HEK293 (cell line): ENCODE data around the gene CSTPP1.

Source experiments
- CTCF ChIP-seq: fragments of 450-650 bp; formaldehyde crosslinking; IDR thresholded peaks from 2 replicates; pipeline ENCODE4 v1.5.1; 2016; ENCODE audit warnings: missing biosample characterization, missing genetic modification characterization
- KLF10 ChIP-seq: fragments of 450-650 bp; IDR thresholded peaks from 2 replicates; pipeline ENCODE4 v1.5.1; 2018; ENCODE audit warnings: missing biosample characterization, mild to moderate bottlenecking, missing genetic modification characterization
- OVOL3 ChIP-seq: fragments of 450-650 bp; formaldehyde crosslinking; IDR thresholded peaks from 2 replicates; pipeline ENCODE4 v1.5.1; 2016; ENCODE audit warnings: missing biosample characterization, missing genetic modification characterization
- PBX3 ChIP-seq: sonication (generic); formaldehyde crosslinking; IDR thresholded peaks from 2 replicates; pipeline ENCODE4 v1.8.1; 2022; ENCODE audit warnings: mild to moderate bottlenecking, moderate library complexity, missing genetic modification reagents
- PRDM10 ChIP-seq: fragments of 450-650 bp; formaldehyde crosslinking; IDR thresholded peaks from 2 replicates; pipeline ENCODE4 v1.5.1; 2016; ENCODE audit warnings: missing biosample characterization, missing genetic modification characterization
- REPIN1 ChIP-seq: fragments of 450-650 bp; formaldehyde crosslinking; IDR thresholded peaks from 2 replicates; pipeline ENCODE4 v1.5.1; 2017; ENCODE audit warnings: missing biosample characterization, missing genetic modification characterization, low read depth
- SP7 ChIP-seq: fragments of 450-650 bp; formaldehyde crosslinking; IDR thresholded peaks from 2 replicates; pipeline ENCODE4 v1.5.1; 2016; ENCODE audit warnings: missing biosample characterization, missing genetic modification characterization
- ZBTB26 ChIP-seq: fragments of 450-650 bp; formaldehyde crosslinking; optimal IDR thresholded peaks from 2 replicates; pipeline ENCODE3; 2016; ENCODE audit warnings: missing biosample characterization, mild to moderate bottlenecking, missing genetic modification characterization
- ZBTB7A ChIP-seq: fragments of 450-650 bp; formaldehyde crosslinking; IDR thresholded peaks from 2 replicates; pipeline ENCODE4 v1.5.1; 2016; ENCODE audit warnings: low read depth, missing biosample characterization, missing genetic modification characterization
- ZBTB8A ChIP-seq: fragments of 450-650 bp; formaldehyde crosslinking; IDR thresholded peaks from 2 replicates; pipeline ENCODE4 v1.5.1; 2016; ENCODE audit warnings: missing biosample characterization, missing genetic modification characterization
- ZEB2 ChIP-seq: fragments of 450-650 bp; formaldehyde crosslinking; IDR thresholded peaks from 2 replicates; pipeline ENCODE4 v1.5.1; 2016; ENCODE audit warnings: missing biosample characterization, missing genetic modification characterization
- ZNF501 ChIP-seq: fragments of 450-650 bp; formaldehyde crosslinking; IDR thresholded peaks from 2 replicates; pipeline ENCODE4 v1.5.1; 2016; ENCODE audit warnings: missing biosample characterization, missing genetic modification characterization
- ZNF529 ChIP-seq: fragments of 450-650 bp; formaldehyde crosslinking; IDR thresholded peaks from 2 replicates; pipeline ENCODE4 v1.5.1; 2017; ENCODE audit warnings: missing genetic modification characterization, missing biosample characterization; ENCODE audit not compliant: insufficient replicate concordance
- ZNF544 ChIP-seq: fragments of 450-650 bp; formaldehyde crosslinking; IDR thresholded peaks from 2 replicates; pipeline ENCODE4 v1.5.0; 2017; ENCODE audit warnings: missing biosample characterization, missing genetic modification characterization
- ZNF558 ChIP-seq: fragments of 450-650 bp; formaldehyde crosslinking; IDR thresholded peaks from 2 replicates; pipeline ENCODE4 v1.5.1; 2016; ENCODE audit warnings: missing biosample characterization, missing genetic modification characterization
- ZNF600 ChIP-seq: fragments of 450-650 bp; formaldehyde crosslinking; IDR thresholded peaks from 2 replicates; pipeline ENCODE4 v1.5.1; 2016; ENCODE audit warnings: missing biosample characterization, missing genetic modification characterization
- ZNF623 ChIP-seq: fragments of 450-650 bp; formaldehyde crosslinking; IDR thresholded peaks from 2 replicates; pipeline ENCODE4 v1.5.1; 2016; ENCODE audit warnings: missing biosample characterization, missing genetic modification characterization
- ZNF626 ChIP-seq: fragments of 450-650 bp; sonication (Bioruptor Pico); formaldehyde crosslinking; IDR thresholded peaks from 2 replicates; pipeline ENCODE4 v1.5.1; 2018; ENCODE audit warnings: missing biosample characterization, missing genetic modification characterization, inconsistent platforms
- ZNF692 ChIP-seq: fragments of 450-650 bp; formaldehyde crosslinking; IDR thresholded peaks from 2 replicates; pipeline ENCODE4 v1.5.1; 2016; ENCODE audit warnings: missing biosample characterization, missing genetic modification characterization

The CSTPP1 gene

GRCh38 chr11:47177229-47177845 lies 240.8 kb downstream of the CSTPP1 start (continued):
- TF ChIP-seq KLF10: no peak
- no peak for TF ChIP-seq ZNF501 (tag by site-specific recombination)
- TF ChIP-seq ZNF529: no peak
- peak; percentile 79 for TF ChIP-seq CTCF (tag by site-specific recombination)
- peak; percentile 27 for TF ChIP-seq ZBTB26 (tag by site-specific recombination)
- TF ChIP-seq ZNF692: 0 out of 2 replicates have a peak, but pooled peaks have one; percentile 16
- no peak for TF ChIP-seq REPIN1 (tag by site-specific recombination)
- TF ChIP-seq PRDM10 (tag by site-specific recombination): peak; percentile 8; the same call in 1 of the 2 replicates
- no peak for TF ChIP-seq OVOL3 (tag by site-specific recombination)
- 0 out of 2 replicates have a peak, but pooled peaks have one; percentile 40 for TF ChIP-seq ZBTB7A (tag by site-specific recombination)
- TF ChIP-seq ZNF623 (tag by site-specific recombination): no peak
- TF ChIP-seq ZBTB8A: peak; percentile 54
- TF ChIP-seq SP7 (tag by site-specific recombination): 0 out of 2 replicates have a peak, but pooled peaks have one; percentile 21
- no peak for TF ChIP-seq ZNF558 (tag by site-specific recombination)
- no peak for TF ChIP-seq ZNF626
- peak; percentile 93 for TF ChIP-seq ZNF600 (tag by site-specific recombination)
- TF ChIP-seq ZNF544 (tag by site-specific recombination): no peak
- TF ChIP-seq ZEB2 (tag by site-specific recombination): peak; percentile 67; the same call in 1 of the 2 replicates
- no peak for TF ChIP-seq PBX3 (CRISPR knock-in tag)
- TF ChIP-seq, all 188 proteins: peak for 19
